Muscle of back (tissue), 10 donors: ENCODE data around the gene ZNF41. TPM values are rescaled to one million over a fixed set of nuclear protein-coding genes. Genes with fewer than 3 reads are reported as not detected.

Experiments used
- polyA plus RNA-seq, 10 donors: library from polyadenylated mRNA; unstranded; fragments of 120-200 nt; gene quantifications; one replicate each; pipeline ENCODE4 v1.2.1, GENCODE V29; 2013; ENCODE audit not compliant: insufficient read length in 10 of 10

Gene ZNF41
- polyA plus RNA-seq, 10 donors = 8.3 to 14.3 (median 11.4) TPM

Other genes starting within 250 kb of the ZNF41 start
- under 1 TPM; 0.13 to 0.39 (median 0.26) TPM for gene ZNF157, start 112.6 kb downstream of the ZNF41 start, polyA plus RNA-seq
- gene ARAF, start 78.0 kb upstream of the ZNF41 start, polyA plus RNA-seq = 10 to 100 TPM; 34.5 to 51.3 (median 43.1) TPM
- 100 to 1,000 TPM; 112 to 165 (median 145) TPM for gene TIMP1, start 99.2 kb upstream of the ZNF41 start, polyA plus RNA-seq
- gene SYN1, start 136.6 kb upstream of the ZNF41 start, polyA plus RNA-seq = 10 to 100 TPM in 3 of 10 donors, 1 to 10 TPM in 7; 4.0 to 13.1 (median 9.3) TPM
- 1 to 10 TPM; 1.2 to 3.9 (median 2.6) TPM for gene CFP, start 146.7 kb upstream of the ZNF41 start, polyA plus RNA-seq
- 10 to 100 TPM; 20.9 to 27.8 (median 24.0) TPM for gene ELK1, start 167.3 kb upstream of the ZNF41 start, polyA plus RNA-seq
- 10 to 100 TPM; 74.5 to 98.6 (median 86.8) TPM for gene UXT, start 176.0 kb upstream of the ZNF41 start, polyA plus RNA-seq